ENCODE measurements around the gene STIM2.

The STIM2 gene

GRCh38 chr4:26839016-26839415 is 21.6 kb upstream of the STIM2 start:
- Histone ChIP-seq H3K9ac (ENCODE audit: low read length) (no peak overlapping the region), H3K36me3 (ENCODE audit: control insufficient read depth, insufficient read depth, low read length, severe bottlenecking) (no peaks in the 10 kb centered on the region), H3K27me3 (replicated peaks; ENCODE audit: control insufficient read depth, insufficient read depth, low read length) (no peaks in the 10 kb centered on the region), H3K4me1 (ENCODE audit: control insufficient read depth, insufficient read depth, low read length) (peaks cover 10% of the 10 kb centered on the region), H3K9me3 (ENCODE audit: control insufficient read depth, low read length) (peaks cover 3% of the 10 kb centered on the region), H3K4me3 (ENCODE audit: low read length) (no peak overlapping the region)
- DNase-seq (ENCODE audit: low read depth) = peak; percentile 39

DNA sequence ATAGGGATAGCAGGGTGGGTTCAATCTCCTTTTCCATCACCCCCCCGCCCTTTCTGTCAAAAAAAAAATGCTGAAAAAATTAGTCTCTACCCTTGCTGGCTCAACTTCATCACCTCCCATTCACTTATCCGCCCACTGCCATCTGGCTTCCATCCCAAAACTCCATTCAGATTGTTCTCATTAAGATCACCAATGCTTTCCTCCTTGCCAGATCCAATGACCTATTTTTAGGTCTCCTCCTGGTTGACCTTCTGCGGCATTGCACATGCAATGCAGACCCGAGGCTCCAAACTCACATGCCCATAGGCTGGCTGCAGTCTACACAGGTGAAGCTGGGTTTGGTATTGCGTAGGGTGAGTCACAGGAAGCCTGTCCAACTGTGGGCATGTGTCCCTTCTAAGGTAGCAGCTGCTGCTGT is 21.1 kb upstream of the STIM2 start:
- H3K27me3 ChIP-seq (replicated peaks; ENCODE audit: control insufficient read depth, insufficient read depth, low read length) = no peaks in the 10 kb centered on the region
- H3K36me3 ChIP-seq (ENCODE audit: control insufficient read depth, insufficient read depth, low read length, severe bottlenecking) = no peaks in the 10 kb centered on the region
- H3K4me3 ChIP-seq (ENCODE audit: low read length) = no peak overlapping the region
- H3K9me3 ChIP-seq (ENCODE audit: control insufficient read depth, low read length) = peaks cover 3% of the 10 kb centered on the region
- no peak overlapping the region for H3K9ac ChIP-seq (ENCODE audit: low read length)
- DNase-seq (ENCODE audit: low read depth) = peak; percentile 41
- peaks cover 10% of the 10 kb centered on the region for H3K4me1 ChIP-seq (ENCODE audit: control insufficient read depth, insufficient read depth, low read length)

GRCh38 chr4:26840786-26841185 is 19.9 kb upstream of the STIM2 start:
- Histone ChIP-seq H3K27me3 (replicated peaks; ENCODE audit: control insufficient read depth, insufficient read depth, low read length) (no peaks in the 10 kb centered on the region), H3K9ac (ENCODE audit: low read length) (no peak overlapping the region)
- no peak for DNase-seq (ENCODE audit: low read depth)

GRCh38 chr4:26842911-26843310 is 17.7 kb upstream of the STIM2 start:
- Histone ChIP-seq H3K9me3 (ENCODE audit: control insufficient read depth, low read length) (no peaks in the 10 kb centered on the region), H3K36me3 (ENCODE audit: control insufficient read depth, insufficient read depth, low read length, severe bottlenecking) (no peaks in the 10 kb centered on the region), H3K4me1 (ENCODE audit: control insufficient read depth, insufficient read depth, low read length) (peaks cover 10% of the 10 kb centered on the region), H3K9ac (ENCODE audit: low read length) (no peak overlapping the region), H3K27me3 (replicated peaks; ENCODE audit: control insufficient read depth, insufficient read depth, low read length) (no peaks in the 10 kb centered on the region), H3K4me3 (ENCODE audit: low read length) (no peak overlapping the region)
- no peak for DNase-seq (ENCODE audit: low read depth)

More at GRCh38 chr4:26840786-26841185, 19.9 kb upstream of the STIM2 start:
- Histone ChIP-seq H3K4me3 (ENCODE audit: low read length) (no peak overlapping the region), H3K36me3 (ENCODE audit: control insufficient read depth, insufficient read depth, low read length, severe bottlenecking) (no peaks in the 10 kb centered on the region), H3K9me3 (ENCODE audit: control insufficient read depth, low read length) (no peaks in the 10 kb centered on the region), H3K4me1 (ENCODE audit: control insufficient read depth, insufficient read depth, low read length) (peaks cover 10% of the 10 kb centered on the region)

GRCh38 chr4:26850528-26850927 is 10.1 kb upstream of the STIM2 start:
- H3K36me3 ChIP-seq (ENCODE audit: control insufficient read depth, insufficient read depth, low read length, severe bottlenecking) = no peaks in the 10 kb centered on the region
- H3K27me3 ChIP-seq (replicated peaks; ENCODE audit: control insufficient read depth, insufficient read depth, low read length) = no peaks in the 10 kb centered on the region
- H3K9ac ChIP-seq (ENCODE audit: low read length) = no peak overlapping the region
- H3K4me1 ChIP-seq (ENCODE audit: control insufficient read depth, insufficient read depth, low read length) = no peaks in the 10 kb centered on the region
- no peaks in the 10 kb centered on the region for H3K9me3 ChIP-seq (ENCODE audit: control insufficient read depth, low read length)
- DNase-seq (ENCODE audit: low read depth) = no peak
- no peak overlapping the region for H3K4me3 ChIP-seq (ENCODE audit: low read length)

DNA sequence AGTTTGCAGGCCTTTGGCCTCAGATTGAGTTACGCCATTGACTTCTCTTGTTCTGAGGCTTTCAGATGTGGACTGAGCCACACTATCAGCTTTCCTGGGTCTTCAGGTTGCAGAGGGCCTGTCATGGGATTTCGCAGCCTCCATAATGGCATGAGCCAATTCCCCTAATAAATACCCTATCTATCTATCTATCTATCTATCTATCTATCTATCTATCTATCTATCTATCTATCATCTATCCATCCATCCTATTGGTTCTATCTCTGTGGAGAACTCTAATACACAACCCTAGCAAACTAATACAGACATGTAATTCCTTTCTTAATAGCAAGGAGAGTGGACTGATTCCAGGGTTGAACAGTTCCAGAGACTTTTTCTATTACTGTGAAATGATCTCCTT is 9.5 kb upstream of the STIM2 start:
- Histone ChIP-seq H3K9me3 (ENCODE audit: control insufficient read depth, low read length) (no peaks in the 10 kb centered on the region), H3K27me3 (replicated peaks; ENCODE audit: control insufficient read depth, insufficient read depth, low read length) (no peaks in the 10 kb centered on the region), H3K9ac (ENCODE audit: low read length) (no peak overlapping the region), H3K4me1 (ENCODE audit: control insufficient read depth, insufficient read depth, low read length) (no peaks in the 10 kb centered on the region), H3K36me3 (ENCODE audit: control insufficient read depth, insufficient read depth, low read length, severe bottlenecking) (no peaks in the 10 kb centered on the region), H3K4me3 (ENCODE audit: low read length) (no peak overlapping the region)
- DNase-seq (ENCODE audit: low read depth) = no peak

DNA sequence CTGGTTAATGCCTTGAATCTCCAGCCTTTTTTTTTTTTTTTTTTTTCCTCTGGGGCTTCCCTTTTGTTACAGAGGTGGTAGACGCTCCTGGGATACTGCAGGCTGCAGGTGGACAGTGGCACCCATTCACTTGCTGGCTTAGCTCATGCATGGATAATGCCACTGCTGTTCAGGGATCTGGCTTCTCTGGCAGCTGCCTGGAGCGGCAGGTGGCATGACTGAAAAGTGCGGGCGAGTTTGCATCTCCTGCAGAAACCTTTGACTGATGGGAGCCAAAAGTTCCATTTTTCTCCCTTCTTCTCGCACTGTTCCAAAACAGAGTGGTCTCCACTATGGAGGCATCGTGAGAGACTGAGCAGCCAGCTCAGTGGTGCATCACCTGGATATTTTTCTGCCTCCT is 5.9 kb upstream of the STIM2 start:
- Histone ChIP-seq H3K9me3 (ENCODE audit: control insufficient read depth, low read length) (no peaks in the 10 kb centered on the region), H3K4me3 (ENCODE audit: low read length) (no peak overlapping the region), H3K27me3 (replicated peaks; ENCODE audit: control insufficient read depth, insufficient read depth, low read length) (no peaks in the 10 kb centered on the region), H3K4me1 (ENCODE audit: control insufficient read depth, insufficient read depth, low read length) (peaks cover 24% of the 10 kb centered on the region), H3K36me3 (ENCODE audit: control insufficient read depth, insufficient read depth, low read length, severe bottlenecking) (no peaks in the 10 kb centered on the region), H3K9ac (ENCODE audit: low read length) (no peak overlapping the region)
- DNase-seq (ENCODE audit: low read depth) = no peak

DNA sequence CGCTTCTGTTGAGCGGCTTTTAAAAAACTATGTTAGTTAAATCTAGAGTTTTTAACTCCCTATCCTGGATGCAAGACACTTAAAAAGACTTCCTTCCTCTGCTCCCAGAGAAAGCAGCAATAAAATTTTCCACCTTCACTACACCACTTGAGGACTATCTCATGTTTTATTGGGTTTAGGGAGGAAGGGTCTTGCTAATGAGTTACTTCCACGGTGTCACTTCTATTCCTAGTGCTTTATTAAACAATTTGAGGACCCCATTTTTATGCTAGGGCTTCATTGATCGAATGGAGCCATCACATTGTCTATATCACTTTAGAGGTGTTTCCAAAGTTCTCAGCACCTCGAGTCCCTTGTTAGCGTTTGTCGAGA is 3.7 kb upstream of the STIM2 start:
- Histone ChIP-seq H3K9me3 (ENCODE audit: control insufficient read depth, low read length) (no peaks in the 10 kb centered on the region), H3K9ac (ENCODE audit: low read length) (peak overlapping the region; percentile 88), H3K36me3 (ENCODE audit: control insufficient read depth, insufficient read depth, low read length, severe bottlenecking) (no peaks in the 10 kb centered on the region), H3K27me3 (replicated peaks; ENCODE audit: control insufficient read depth, insufficient read depth, low read length) (no peaks in the 10 kb centered on the region), H3K4me1 (ENCODE audit: control insufficient read depth, insufficient read depth, low read length) (peaks cover 28% of the 10 kb centered on the region), H3K4me3 (ENCODE audit: low read length) (peak overlapping the region; percentile 94)
- peak; percentile 30 for DNase-seq (ENCODE audit: low read depth)

GRCh38 chr4:26857278-26858034 is 3.2 kb upstream of the STIM2 start:
- DNase-seq (ENCODE audit: low read depth) = peak; percentile 94
- peaks cover 30% of the 10 kb centered on the region for H3K4me1 ChIP-seq (ENCODE audit: control insufficient read depth, insufficient read depth, low read length)
- peak overlapping the region; percentile 94 for H3K4me3 ChIP-seq (ENCODE audit: low read length)
- H3K27me3 ChIP-seq (replicated peaks; ENCODE audit: control insufficient read depth, insufficient read depth, low read length) = no peaks in the 10 kb centered on the region
- H3K36me3 ChIP-seq (ENCODE audit: control insufficient read depth, insufficient read depth, low read length, severe bottlenecking) = no peaks in the 10 kb centered on the region
- no peaks in the 10 kb centered on the region for H3K9me3 ChIP-seq (ENCODE audit: control insufficient read depth, low read length)
- H3K9ac ChIP-seq (ENCODE audit: low read length) = peak overlapping the region; percentile 88

DNA sequence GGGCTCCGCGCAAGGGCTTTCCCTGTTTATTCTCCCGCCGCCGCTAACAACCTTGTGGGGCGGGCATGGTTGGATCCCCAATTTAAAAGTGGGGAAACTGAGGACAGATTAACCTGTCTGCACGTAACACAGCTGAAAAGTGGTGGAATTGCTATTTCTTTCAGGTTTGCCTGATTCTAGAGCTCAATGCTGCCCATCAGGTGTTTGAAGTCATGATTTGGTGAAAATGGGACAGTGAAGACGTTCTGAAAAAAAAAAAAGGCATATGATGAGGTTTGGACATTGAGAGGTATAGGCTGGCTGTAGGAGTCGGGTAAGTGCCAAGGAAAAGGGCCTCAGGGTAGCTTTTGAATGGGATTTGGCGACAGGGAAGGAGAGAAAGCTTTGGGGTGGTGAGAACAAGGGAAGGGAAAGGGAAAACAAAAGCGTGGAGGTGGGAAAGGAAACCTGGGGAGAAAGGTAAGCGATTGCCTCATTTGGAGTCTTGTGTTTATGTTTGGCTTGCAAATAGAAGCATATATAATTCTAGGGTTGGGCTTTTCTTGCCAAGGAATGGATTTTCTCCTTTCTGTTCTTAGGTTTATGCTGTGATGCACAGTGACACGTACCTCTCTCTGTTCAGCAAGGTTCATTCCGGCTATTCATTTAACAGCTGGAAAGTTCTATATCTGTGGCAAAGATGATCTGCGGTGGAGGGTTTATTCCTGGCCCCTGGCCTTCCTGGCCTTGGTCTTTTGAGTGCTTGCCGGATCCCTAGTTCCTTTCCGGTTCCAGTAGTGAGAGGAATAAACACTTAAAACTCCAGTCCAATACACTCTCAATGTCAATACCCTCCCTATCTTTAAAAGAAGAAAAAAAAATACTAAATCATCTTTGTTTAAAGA is 2.4 kb upstream of the STIM2 start:
- Histone ChIP-seq H3K9ac (ENCODE audit: low read length) (peak overlapping the region; percentile 88), H3K36me3 (ENCODE audit: control insufficient read depth, insufficient read depth, low read length, severe bottlenecking) (no peaks in the 10 kb centered on the region), H3K9me3 (ENCODE audit: control insufficient read depth, low read length) (no peaks in the 10 kb centered on the region), H3K4me3 (ENCODE audit: low read length) (peak overlapping the region; percentile 94), H3K4me1 (ENCODE audit: control insufficient read depth, insufficient read depth, low read length) (peaks cover 38% of the 10 kb centered on the region), H3K27me3 (replicated peaks; ENCODE audit: control insufficient read depth, insufficient read depth, low read length) (no peaks in the 10 kb centered on the region)
- no peak for DNase-seq (ENCODE audit: low read depth)

- Histone ChIP-seq H3K36me3 (ENCODE audit: control insufficient read depth, insufficient read depth, low read length, severe bottlenecking) (no peaks in the 10 kb centered on the region), H3K4me3 (ENCODE audit: low read length) (peak overlapping the region; percentile 94), H3K9me3 (ENCODE audit: control insufficient read depth, low read length) (no peaks in the 10 kb centered on the region), H3K27me3 (replicated peaks; ENCODE audit: control insufficient read depth, insufficient read depth, low read length) (no peaks in the 10 kb centered on the region), H3K4me1 (ENCODE audit: control insufficient read depth, insufficient read depth, low read length) (peaks cover 43% of the 10 kb centered on the region), H3K9ac (ENCODE audit: low read length) (peak overlapping the region; percentile 88)
- no peak for DNase-seq (ENCODE audit: low read depth)
Measured at GRCh38 chr4:26858947-26859401, 1.7 kb upstream of the STIM2 start.

Data from adipocyte (in vitro differentiated cells).